HG02763 (cell line): ENCODE measurements around the gene CSNK1G3.

Source experiments
- ATAC-seq: cut with Tn5 transposase; IDR thresholded peaks from one replicate; pipeline ENCODE4 v1.9.1; 2021; ENCODE audit warnings: mild to moderate bottlenecking, moderate library complexity; ENCODE audit not compliant: unreplicated experiment

Gene CSNK1G3

GRCh38 chr5:123557907-123558306, 45.9 kb downstream of the CSNK1G3 start:
- ATAC-seq: no peak

- no peak for ATAC-seq
Observed at GRCh38 chr5:123558762-123559433, 46.9 kb downstream of the CSNK1G3 start.

- ATAC-seq: no peak
Observed at GRCh38 chr5:123559434-123559775, 47.4 kb downstream of the CSNK1G3 start.

- ATAC-seq: no peak
Observed at GRCh38 chr5:123561230-123561629, 49.3 kb downstream of the CSNK1G3 start.

GRCh38 chr5:123571927-123572326, 60.0 kb downstream of the CSNK1G3 start:
- no peak for ATAC-seq

- no peak for ATAC-seq
Observed at GRCh38 chr5:123578390-123578789, 66.4 kb downstream of the CSNK1G3 start.

GRCh38 chr5:123579410-123579809, 67.4 kb downstream of the CSNK1G3 start:
- ATAC-seq: no peak

- no peak for ATAC-seq
Observed at GRCh38 chr5:123582550-123583285, 70.7 kb downstream of the CSNK1G3 start.

- no peak for ATAC-seq
Observed at GRCh38 chr5:123585871-123586270, 73.9 kb downstream of the CSNK1G3 start.

- no peak for ATAC-seq
Observed at GRCh38 chr5:123594434-123594833, 82.5 kb downstream of the CSNK1G3 start.

- ATAC-seq: no peak
Observed at GRCh38 chr5:123597018-123597417, 85.0 kb downstream of the CSNK1G3 start.

GRCh38 chr5:123598028-123598689, 86.2 kb downstream of the CSNK1G3 start:
- no peak for ATAC-seq

GRCh38 chr5:123599171-123599570, 87.2 kb downstream of the CSNK1G3 start:
- ATAC-seq: no peak

GRCh38 chr5:123601610-123602009, 89.6 kb downstream of the CSNK1G3 start:
- ATAC-seq: no peak

- no peak for ATAC-seq
Observed at GRCh38 chr5:123605822-123606221, 93.8 kb downstream of the CSNK1G3 start.

GRCh38 chr5:123610209-123610608, 98.2 kb downstream of the CSNK1G3 start:
- ATAC-seq: no peak

- no peak for ATAC-seq
Observed at GRCh38 chr5:123610665-123611405, 98.9 kb downstream of the CSNK1G3 start.

GRCh38 chr5:123611406-123611709, 99.4 kb downstream of the CSNK1G3 start:
- ATAC-seq: no peak

- no peak for ATAC-seq
Observed at GRCh38 chr5:123617561-123617960, 105.6 kb downstream of the CSNK1G3 start.

GRCh38 chr5:123626051-123626450, 114.1 kb downstream of the CSNK1G3 start:
- ATAC-seq: no peak

- ATAC-seq: no peak
Observed at GRCh38 chr5:123628860-123629544, 117.0 kb downstream of the CSNK1G3 start.
